HepG2 (cell line): ENCODE data around the gene RXFP3. TPM values are rescaled to one million over a fixed set of nuclear protein-coding genes. Genes with fewer than 3 reads are reported as not detected.

Source experiments
- ATAC-seq: fragments of 200-7000 bp; cut with Tn5 transposase; 3 replicates; pipeline ENCODE4 v1.9.1; 2020; ENCODE audit warnings: mild to moderate bottlenecking, moderate library complexity
- BruUV-seq: library from RNA; stranded (reverse); fragments of 400-500 nt; replicated peaks from 2 replicates; lab custom pipeline; 2021; lab: Mats Ljungman, UMichigan
- CTCF ChIA-PET: fragments of 300-600 bp; formaldehyde crosslinking; extraction: SDS; loops from one replicate; lab custom pipeline; 2021; ENCODE audit warnings: low total read pairs, inconsistent platforms, low intra/inter-chr PET ratio; lab: Yijun Ruan, JAX
- POLR2A ChIA-PET: fragments of 350-600 bp; sonication (Branson Sonifier 250); formaldehyde crosslinking; loops from one replicate; lab custom pipeline; 2020; ENCODE audit warnings: antibody characterized with exemption, inconsistent platforms; lab: Yijun Ruan, JAX
- DNase-seq: peaks from one replicate; pipeline ENCODE4 v3.0.0-alpha.2; 2015; ENCODE audit warnings: low spot score
- FAIRE-seq: peaks from 3 replicates; lab custom pipeline; 2011; peaks lifted over from hg19 to GRCh38; lab: Jason Lieb, UNC
- H2AFZ ChIP-seq: one replicate; pipeline ENCODE4 v1.6.1; 2011; ENCODE audit warnings: low read length, inconsistent platforms
- H3K27ac ChIP-seq: fragments of 300-600 bp; 3 replicates; pipeline ENCODE4 v1.8.0; 2011; ENCODE audit warnings: mixed run types, mild to moderate bottlenecking, mixed read lengths, low read length, inconsistent platforms; ENCODE audit not compliant: insufficient read depth; ENCODE audit errors: extremely low read length
- H3K27me3 ChIP-seq, 2 experiments: fragments of 200-600 bp in 1 of 2; 2 replicates in 1 of 2; 3 replicates in 1 of 2; pipeline versions ENCODE4 v1.6.0 to v1.8.0; 2011; ENCODE audit warnings: low read length in 2 of 2, mild to moderate bottlenecking in 2 of 2, moderate library complexity in 2 of 2, inconsistent platforms in 1 of 2; ENCODE audit not compliant: insufficient read depth in 2 of 2, control insufficient read depth in 1 of 2
- H3K36me3 ChIP-seq, 2 experiments: fragments of 200-600 bp in 1 of 2; replicated peaks in 1 of 2; 2 replicates in 1 of 2; 3 replicates in 1 of 2; pipeline versions ENCODE4 v1.5.1 to v1.8.0; 2011; ENCODE audit warnings: low read length in 2 of 2, inconsistent platforms in 1 of 2; ENCODE audit not compliant: insufficient read depth in 2 of 2, control insufficient read depth in 1 of 2
- H3K4me1 ChIP-seq: 2 replicates; pipeline ENCODE4 v1.5.1; 2012; ENCODE audit warnings: low read length, inconsistent platforms; ENCODE audit not compliant: insufficient read depth
- H3K4me2 ChIP-seq: 2 replicates; pipeline ENCODE4 v1.6.0; 2011; ENCODE audit warnings: low read depth, low read length, inconsistent platforms
- H3K4me3 ChIP-seq, 3 experiments: fragments of 200-600 bp in 1 of 3; sonication (generic), shearing (Covaris generic) in 1 of 3; replicated peaks in 1 of 3; 2 replicates each; pipeline ENCODE4 v1.5.1; 2011 to 2016; ENCODE audit warnings: low read length in 3 of 3, inconsistent platforms in 2 of 3, low read depth in 2 of 3, mild to moderate bottlenecking in 2 of 3, control low read depth in 1 of 3, mixed read lengths in 1 of 3; ENCODE audit not compliant: insufficient read depth in 1 of 3
- H3K79me2 ChIP-seq: one replicate; pipeline ENCODE4 v1.6.1; 2011; ENCODE audit warnings: low read length, inconsistent platforms; ENCODE audit not compliant: insufficient read depth
- H3K9ac ChIP-seq: 2 replicates; pipeline ENCODE4 v1.6.0; 2011; ENCODE audit warnings: mild to moderate bottlenecking, low read depth, low read length, inconsistent platforms; ENCODE audit not compliant: insufficient read depth
- H3K9me3 ChIP-seq: 2 replicates; pipeline ENCODE4 v1.5.1; 2012; ENCODE audit warnings: mild to moderate bottlenecking, low read length
- H4K20me1 ChIP-seq: 2 replicates; pipeline ENCODE4 v1.6.0; 2011; ENCODE audit warnings: inconsistent platforms, mild to moderate bottlenecking, low read length, moderate library complexity; ENCODE audit not compliant: insufficient read depth
- ARHGAP35 ChIP-seq: sonication (generic); formaldehyde crosslinking; IDR thresholded peaks from 2 replicates; pipeline ENCODE4 v1.9.0; 2022; ENCODE audit warnings: mild to moderate bottlenecking, inconsistent platforms, moderate library complexity, missing genetic modification reagents, borderline replicate concordance
- MED13 ChIP-seq: sonication (generic); formaldehyde crosslinking; IDR thresholded peaks from 2 replicates; pipeline ENCODE4 v1.5.0; 2020; ENCODE audit warnings: missing genetic modification reagents
- SRSF1 ChIP-seq: fragments of 200-400 bp; formaldehyde crosslinking; optimal IDR thresholded peaks from 2 replicates; pipeline ENCODE3; 2017; ENCODE audit warnings: mild to moderate bottlenecking, low read depth, low read length, moderate library complexity
- WGBS: methylation state at CpG from one replicate; pipeline ENCODE4 v1.1.6; 2017; ENCODE audit warnings: low lambda C conversion rate; 5-methylcytosine and 5-hydroxymethylcytosine counted together
- in situ Hi-C: cut with HindIII; loops from 2 replicates; pipeline ENCODE4 v1.10.0; 2017; ENCODE audit warnings: low pct_unique_long_range_greater_than_20kb; ENCODE audit not compliant: extremely low pct_ligation_motif_present
- intact Hi-C: fragments of 100-400 bp; cut with micrococcal nuclease; formaldehyde crosslinking; loops from one replicate; pipeline ENCODE4 v1.10.0; 2022; ENCODE audit not compliant: unreplicated experiment
- polyA plus RNA-seq, 8 experiments: library from polyadenylated mRNA; depleted of rRNA in 3 of 8; stranded (reverse) in 7 of 8; unstranded in 1 of 8; fragments of >200 nt; fragmentation: Illumina TruSeq in 4 of 8; extraction: Trizol in 4 of 8; gene quantifications; 2 replicates each; pipeline versions ENCODE4 v1.2.1 to v1.2.3, GENCODE V29; 2011 to 2016; ENCODE audit warnings: low read depth in 4 of 8, missing spikeins in 1 of 8, mixed read lengths in 1 of 8; ENCODE audit not compliant: insufficient read depth in 1 of 8
- total RNA-seq, 5 experiments: library from RNA; depleted of rRNA; stranded (reverse); fragments of >200 nt; fragmentation: Illumina TruSeq; extraction: Trizol; gene quantifications; 2 replicates each; pipeline ENCODE4 v1.2.3, GENCODE V29; 2016; ENCODE audit warnings: low read depth in 1 of 5
- TF ChIP-seq, protein P1 (sequence below): IDR thresholded peaks from 2 replicates; pipeline ENCODE4 v1.4.0; 2020; ENCODE audit warnings: mild to moderate bottlenecking, missing genetic modification reagents
- TF ChIP-seq, protein P2 (sequence below): sonication (generic); formaldehyde crosslinking; IDR thresholded peaks from 2 replicates; pipeline ENCODE4 v1.4.0; 2020; ENCODE audit warnings: missing genetic modification reagents, mild to moderate bottlenecking, borderline replicate concordance
- TF ChIP-seq, protein P3 (sequence below): sonication (generic); formaldehyde crosslinking; IDR thresholded peaks from 2 replicates; pipeline ENCODE4 v1.4.0; 2020; ENCODE audit warnings: missing genetic modification reagents, borderline replicate concordance

Gene RXFP3
- total and polyA plus RNA-seq, 2 of the 13 experiments (the other 11 are each of a cell fraction or from before 2014, with no cell fraction given), result not detected

DNA sequence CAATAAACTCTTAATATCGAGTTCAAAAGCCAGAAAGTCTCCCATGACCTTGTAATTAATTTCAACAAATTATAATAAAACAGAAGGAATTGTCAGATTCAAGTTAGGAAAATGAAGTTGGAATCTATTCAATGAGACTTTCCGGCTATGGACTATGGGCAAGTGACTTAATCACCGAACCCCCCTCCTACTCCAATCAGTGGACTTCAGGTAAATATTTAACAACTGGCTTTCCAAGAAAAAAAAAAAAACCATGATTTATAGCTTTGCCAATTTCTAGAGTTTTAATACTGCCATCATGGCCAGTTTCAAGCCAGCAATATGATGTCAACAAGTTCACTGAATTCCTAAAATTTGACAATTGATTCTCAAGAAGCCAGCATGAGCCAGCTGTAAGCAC is 43.8 kb downstream of the RXFP3 start:
- POLR2A ChIA-PET, result no interaction called here
- intact Hi-C loops, result no loop called here
- in situ Hi-C loops, result loop anchor here (25.0 kb wide), 1 partner anchor 482 kb away; no protein-coding TSS in a partner anchor
- CTCF ChIA-PET, result no interaction called here
- no TSS peak for BruUV-seq
- no peak overlapping the region for H2AFZ ChIP-seq
- no peaks in the 10 kb centered on the region for H3K27me3 ChIP-seq
- FAIRE-seq (no peak), ATAC-seq (no peak), DNase-seq (no peak)
- no peaks in the 10 kb centered on the region for H3K79me2 ChIP-seq
- no peak overlapping the region for H3K9ac ChIP-seq
- no peaks in the 10 kb centered on the region for H3K36me3 ChIP-seq
- TF ChIP-seq SRSF1, result no peak
- no peak for TF ChIP-seq ARHGAP35 (CRISPR knock-in tag)
- TF ChIP-seq, protein P1, sequence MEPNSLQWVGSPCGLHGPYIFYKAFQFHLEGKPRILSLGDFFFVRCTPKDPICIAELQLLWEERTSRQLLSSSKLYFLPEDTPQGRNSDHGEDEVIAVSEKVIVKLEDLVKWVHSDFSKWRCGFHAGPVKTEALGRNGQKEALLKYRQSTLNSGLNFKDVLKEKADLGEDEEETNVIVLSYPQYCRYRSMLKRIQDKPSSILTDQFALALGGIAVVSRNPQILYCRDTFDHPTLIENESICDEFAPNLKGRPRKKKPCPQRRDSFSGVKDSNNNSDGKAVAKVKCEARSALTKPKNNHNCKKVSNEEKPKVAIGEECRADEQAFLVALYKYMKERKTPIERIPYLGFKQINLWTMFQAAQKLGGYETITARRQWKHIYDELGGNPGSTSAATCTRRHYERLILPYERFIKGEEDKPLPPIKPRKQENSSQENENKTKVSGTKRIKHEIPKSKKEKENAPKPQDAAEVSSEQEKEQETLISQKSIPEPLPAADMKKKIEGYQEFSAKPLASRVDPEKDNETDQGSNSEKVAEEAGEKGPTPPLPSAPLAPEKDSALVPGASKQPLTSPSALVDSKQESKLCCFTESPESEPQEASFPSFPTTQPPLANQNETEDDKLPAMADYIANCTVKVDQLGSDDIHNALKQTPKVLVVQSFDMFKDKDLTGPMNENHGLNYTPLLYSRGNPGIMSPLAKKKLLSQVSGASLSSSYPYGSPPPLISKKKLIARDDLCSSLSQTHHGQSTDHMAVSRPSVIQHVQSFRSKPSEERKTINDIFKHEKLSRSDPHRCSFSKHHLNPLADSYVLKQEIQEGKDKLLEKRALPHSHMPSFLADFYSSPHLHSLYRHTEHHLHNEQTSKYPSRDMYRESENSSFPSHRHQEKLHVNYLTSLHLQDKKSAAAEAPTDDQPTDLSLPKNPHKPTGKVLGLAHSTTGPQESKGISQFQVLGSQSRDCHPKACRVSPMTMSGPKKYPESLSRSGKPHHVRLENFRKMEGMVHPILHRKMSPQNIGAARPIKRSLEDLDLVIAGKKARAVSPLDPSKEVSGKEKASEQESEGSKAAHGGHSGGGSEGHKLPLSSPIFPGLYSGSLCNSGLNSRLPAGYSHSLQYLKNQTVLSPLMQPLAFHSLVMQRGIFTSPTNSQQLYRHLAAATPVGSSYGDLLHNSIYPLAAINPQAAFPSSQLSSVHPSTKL, result no peak
- no peak for TF ChIP-seq MED13 (CRISPR knock-in tag)
- TF ChIP-seq, protein P2, sequence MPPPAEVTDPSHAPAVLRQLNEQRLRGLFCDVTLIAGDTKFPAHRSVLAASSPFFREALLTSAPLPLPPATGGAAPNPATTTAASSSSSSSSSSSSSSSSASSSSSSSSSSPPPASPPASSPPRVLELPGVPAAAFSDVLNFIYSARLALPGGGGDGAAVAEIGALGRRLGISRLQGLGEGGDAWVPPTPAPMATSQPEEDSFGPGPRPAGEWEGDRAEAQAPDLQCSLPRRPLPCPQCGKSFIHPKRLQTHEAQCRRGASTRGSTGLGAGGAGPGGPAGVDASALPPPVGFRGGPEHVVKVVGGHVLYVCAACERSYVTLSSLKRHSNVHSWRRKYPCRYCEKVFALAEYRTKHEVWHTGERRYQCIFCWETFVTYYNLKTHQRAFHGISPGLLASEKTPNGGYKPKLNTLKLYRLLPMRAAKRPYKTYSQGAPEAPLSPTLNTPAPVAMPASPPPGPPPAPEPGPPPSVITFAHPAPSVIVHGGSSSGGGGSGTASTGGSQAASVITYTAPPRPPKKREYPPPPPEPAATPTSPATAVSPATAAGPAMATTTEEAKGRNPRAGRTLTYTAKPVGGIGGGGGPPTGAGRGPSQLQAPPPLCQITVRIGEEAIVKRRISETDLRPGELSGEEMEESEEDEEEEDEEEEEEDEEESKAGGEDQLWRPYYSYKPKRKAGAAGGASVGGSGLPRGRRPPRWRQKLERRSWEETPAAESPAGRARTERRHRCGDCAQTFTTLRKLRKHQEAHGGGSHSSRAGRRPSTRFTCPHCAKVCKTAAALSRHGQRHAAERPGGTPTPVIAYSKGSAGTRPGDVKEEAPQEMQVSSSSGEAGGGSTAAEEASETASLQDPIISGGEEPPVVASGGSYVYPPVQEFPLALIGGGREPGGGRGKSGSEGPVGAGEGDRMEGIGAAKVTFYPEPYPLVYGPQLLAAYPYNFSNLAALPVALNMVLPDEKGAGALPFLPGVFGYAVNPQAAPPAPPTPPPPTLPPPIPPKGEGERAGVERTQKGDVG (CRISPR knock-in tag), result no peak
- TF ChIP-seq, protein P3, sequence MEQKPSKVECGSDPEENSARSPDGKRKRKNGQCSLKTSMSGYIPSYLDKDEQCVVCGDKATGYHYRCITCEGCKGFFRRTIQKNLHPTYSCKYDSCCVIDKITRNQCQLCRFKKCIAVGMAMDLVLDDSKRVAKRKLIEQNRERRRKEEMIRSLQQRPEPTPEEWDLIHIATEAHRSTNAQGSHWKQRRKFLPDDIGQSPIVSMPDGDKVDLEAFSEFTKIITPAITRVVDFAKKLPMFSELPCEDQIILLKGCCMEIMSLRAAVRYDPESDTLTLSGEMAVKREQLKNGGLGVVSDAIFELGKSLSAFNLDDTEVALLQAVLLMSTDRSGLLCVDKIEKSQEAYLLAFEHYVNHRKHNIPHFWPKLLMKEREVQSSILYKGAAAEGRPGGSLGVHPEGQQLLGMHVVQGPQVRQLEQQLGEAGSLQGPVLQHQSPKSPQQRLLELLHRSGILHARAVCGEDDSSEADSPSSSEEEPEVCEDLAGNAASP (CRISPR knock-in tag), result no peak
- 29% methylated on average over 3 of the region's 3 CpGs for WGBS
- no peaks in the 10 kb centered on the region for H4K20me1 ChIP-seq
- no peak overlapping the region for H3K27ac ChIP-seq
- H3K4me3 ChIP-seq, result no peak overlapping the region
- no peaks in the 10 kb centered on the region; the same call in 1 of the 2 replicates for H3K4me1 ChIP-seq
- H3K9me3 ChIP-seq, result no peaks in the 10 kb centered on the region
- H3K4me2 ChIP-seq, result no peak overlapping the region
